OCI-LY3 (cell line): ENCODE measurements around the gene CTTN.

Experiments
- EZH2phosphoT487 ChIP-seq: fragments of 200-600 bp; shearing (Covaris generic); IDR thresholded peaks from 2 replicates; pipeline ENCODE4 v1.6.1; 2018; ENCODE audit warnings: antibody characterized with exemption, mixed run types, low read depth
- TF ChIP-seq, protein P1 (sequence below): fragments of 200-600, 300-600 bp; sonication (generic); IDR thresholded peaks from 2 replicates; pipeline ENCODE4 v1.5.1; 2014; ENCODE audit warnings: antibody characterized with exemption, low read length, low read depth

DNA sequence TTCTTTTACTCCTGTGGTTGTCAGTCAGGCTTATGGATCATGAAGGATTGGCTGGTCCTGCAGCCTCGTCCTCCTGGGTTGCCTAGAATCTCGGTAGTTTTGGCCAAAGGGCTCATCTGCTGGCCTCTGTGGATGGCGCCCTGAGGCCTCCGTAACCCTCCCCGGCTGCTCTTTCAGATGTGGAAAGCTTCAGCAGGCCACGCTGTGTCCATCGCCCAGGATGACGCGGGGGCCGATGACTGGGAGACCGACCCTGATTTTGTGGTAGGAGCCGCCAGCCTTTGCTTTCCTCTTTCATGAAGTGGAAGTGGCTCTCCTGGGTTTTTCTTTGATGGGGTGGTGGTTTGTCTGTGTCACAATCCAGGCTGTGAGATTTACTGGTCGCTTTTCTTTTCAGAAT lies 8.8 kb downstream of the CTTN start:
- TF ChIP-seq, protein P1, sequence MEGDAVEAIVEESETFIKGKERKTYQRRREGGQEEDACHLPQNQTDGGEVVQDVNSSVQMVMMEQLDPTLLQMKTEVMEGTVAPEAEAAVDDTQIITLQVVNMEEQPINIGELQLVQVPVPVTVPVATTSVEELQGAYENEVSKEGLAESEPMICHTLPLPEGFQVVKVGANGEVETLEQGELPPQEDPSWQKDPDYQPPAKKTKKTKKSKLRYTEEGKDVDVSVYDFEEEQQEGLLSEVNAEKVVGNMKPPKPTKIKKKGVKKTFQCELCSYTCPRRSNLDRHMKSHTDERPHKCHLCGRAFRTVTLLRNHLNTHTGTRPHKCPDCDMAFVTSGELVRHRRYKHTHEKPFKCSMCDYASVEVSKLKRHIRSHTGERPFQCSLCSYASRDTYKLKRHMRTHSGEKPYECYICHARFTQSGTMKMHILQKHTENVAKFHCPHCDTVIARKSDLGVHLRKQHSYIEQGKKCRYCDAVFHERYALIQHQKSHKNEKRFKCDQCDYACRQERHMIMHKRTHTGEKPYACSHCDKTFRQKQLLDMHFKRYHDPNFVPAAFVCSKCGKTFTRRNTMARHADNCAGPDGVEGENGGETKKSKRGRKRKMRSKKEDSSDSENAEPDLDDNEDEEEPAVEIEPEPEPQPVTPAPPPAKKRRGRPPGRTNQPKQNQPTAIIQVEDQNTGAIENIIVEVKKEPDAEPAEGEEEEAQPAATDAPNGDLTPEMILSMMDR: no peak
- TF ChIP-seq EZH2phosphoT487: no peak
